ENCODE results near the gene RGS12. TPM values are rescaled to one million over a fixed set of nuclear protein-coding genes. Genes with fewer than 3 reads are reported as not detected.

The RGS12 gene
- total and polyA plus RNA-seq, 2 of the 13 experiments (the other 11 are each of a cell fraction or from before 2014, with no cell fraction given), result 21.0 to 27.7 TPM

- peak; percentile 49 for TF ChIP-seq ZNF407 (CRISPR knock-in tag; IDR thresholded peaks at IDR 0.05; ENCODE audit: not compliant biosample characterization)
- no peak for TF ChIP-seq ZFP91 (CRISPR knock-in tag; IDR thresholded peaks at IDR 0.05; ENCODE audit: borderline replicate concordance)
- TF ChIP-seq ZNF784 (CRISPR knock-in tag; IDR thresholded peaks at IDR 0.05; ENCODE audit: borderline replicate concordance), result peak; percentile 47
- no peak for TF ChIP-seq SIX4 (CRISPR knock-in tag; IDR thresholded peaks at IDR 0.05)
- TF ChIP-seq TBX3 (IDR thresholded peaks at IDR 0.05; ENCODE audit: borderline replicate concordance), result no peak
- TF ChIP-seq RFX1 (IDR thresholded peaks at IDR 0.05), result no peak
- TF ChIP-seq IRF9 (CRISPR knock-in tag; IDR thresholded peaks at IDR 0.05; ENCODE audit: borderline replicate concordance), result peak; percentile 62; the same call in 1 of the 2 replicates
- no peak for TF ChIP-seq ZNF639 (CRISPR knock-in tag; conservative IDR thresholded peaks at IDR 0.05)
- TF ChIP-seq E2F5 (CRISPR knock-in tag; conservative IDR thresholded peaks at IDR 0.05), result no peak
- no peak for TF ChIP-seq CENPT (CRISPR knock-in tag; IDR thresholded peaks at IDR 0.05; ENCODE audit: low read depth)
- TF ChIP-seq ZNF10 (CRISPR knock-in tag; IDR thresholded peaks at IDR 0.05; ENCODE audit: borderline replicate concordance, low read depth), result no peak
- TF ChIP-seq TCF7 (IDR thresholded peaks at IDR 0.05; ENCODE audit: low read depth), result no peak
- TF ChIP-seq TCF7L2 (IDR thresholded peaks at IDR 0.05; ENCODE audit: low read depth, low read length), result no peak
- no peak for TF ChIP-seq ESRRA (CRISPR knock-in tag; IDR thresholded peaks at IDR 0.05; ENCODE audit: low read depth)
These were observed 7.9 kb upstream of the RGS12 start (continued) for GRCh38 chr4:3284734-3285557.

All from HepG2 (cell line).